ENCODE results near the gene SMARCA1.

DNA sequence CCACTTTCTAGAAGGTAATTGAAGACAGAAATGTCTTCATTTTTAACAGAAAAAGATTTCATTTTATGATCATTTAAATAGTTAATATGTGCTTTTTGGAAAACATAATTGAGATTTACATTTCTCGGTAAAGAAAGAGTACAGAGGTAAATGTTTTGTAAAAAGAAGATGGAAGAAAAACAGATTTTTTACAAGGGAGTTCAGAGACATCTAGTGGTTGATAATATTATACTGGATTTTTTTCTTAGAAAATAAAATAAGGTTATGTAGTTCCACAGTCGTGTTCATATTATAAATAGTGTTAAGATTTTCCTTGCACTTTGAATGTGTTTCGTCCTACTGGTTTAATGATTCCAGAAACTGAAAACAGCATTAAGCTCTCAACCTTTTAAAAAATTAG, 60.6 kb downstream of the SMARCA1 start:
- TF ChIP-seq POLR2A (IDR thresholded peaks at IDR 0.05) (no peak), EP300 (IDR thresholded peaks at IDR 0.05) (no peak)
- TF ChIP-seq, protein P1, sequence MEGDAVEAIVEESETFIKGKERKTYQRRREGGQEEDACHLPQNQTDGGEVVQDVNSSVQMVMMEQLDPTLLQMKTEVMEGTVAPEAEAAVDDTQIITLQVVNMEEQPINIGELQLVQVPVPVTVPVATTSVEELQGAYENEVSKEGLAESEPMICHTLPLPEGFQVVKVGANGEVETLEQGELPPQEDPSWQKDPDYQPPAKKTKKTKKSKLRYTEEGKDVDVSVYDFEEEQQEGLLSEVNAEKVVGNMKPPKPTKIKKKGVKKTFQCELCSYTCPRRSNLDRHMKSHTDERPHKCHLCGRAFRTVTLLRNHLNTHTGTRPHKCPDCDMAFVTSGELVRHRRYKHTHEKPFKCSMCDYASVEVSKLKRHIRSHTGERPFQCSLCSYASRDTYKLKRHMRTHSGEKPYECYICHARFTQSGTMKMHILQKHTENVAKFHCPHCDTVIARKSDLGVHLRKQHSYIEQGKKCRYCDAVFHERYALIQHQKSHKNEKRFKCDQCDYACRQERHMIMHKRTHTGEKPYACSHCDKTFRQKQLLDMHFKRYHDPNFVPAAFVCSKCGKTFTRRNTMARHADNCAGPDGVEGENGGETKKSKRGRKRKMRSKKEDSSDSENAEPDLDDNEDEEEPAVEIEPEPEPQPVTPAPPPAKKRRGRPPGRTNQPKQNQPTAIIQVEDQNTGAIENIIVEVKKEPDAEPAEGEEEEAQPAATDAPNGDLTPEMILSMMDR (IDR thresholded peaks at IDR 0.05): no peak

Measured in stomach (tissue), 4 donors.